Left colon (tissue), 2 donors: Measurements from ENCODE around the gene ZNF488. TPM values are rescaled to one million over a fixed set of nuclear protein-coding genes. Genes with fewer than 3 reads are reported as not detected.
"Not testable (repeated sequence)": the region's sequence is repeated elsewhere in the genome, so short reads cannot be mapped to it uniquely, and the experiment has no call there.

Source experiments
- ATAC-seq: fragments of 200-7000 bp; cut with Tn5 transposase; one replicate; pipeline ENCODE4 v1.9.1; 2020; ENCODE audit warnings: mild to moderate bottlenecking, moderate library complexity
- DNase-seq, 2 donors: peaks; one replicate each; pipeline ENCODE4 v3.0.0-alpha.2; 2020
- intact Hi-C, 2 donors: fragments of 100-400 bp; cut with DNase I in 1 of 2; cut with micrococcal nuclease in 1 of 2; formaldehyde crosslinking; loops; one replicate each; pipeline versions ENCODE4 v1.11.2 to v1.14.0; 2022; cut with DNase I, micrococcal nuclease
- total RNA-seq, 2 donors: library from RNA; stranded (reverse); fragmentation: NEBNext Ultra II Directional; extraction: Animal tissue kit (Norgen Biotek cat#: 25700); gene quantifications; one replicate each; pipeline ENCODE4 v1.2.1, GENCODE V29; 2021
- donor health status: DM: no; HTN: no; CAD: no.
- donor health status: DM: yes; HTN: yes; CAD: no.

Gene ZNF488
- total RNA-seq, 2 donors from 2014 or later, result 0.64 to 1.7 TPM

DNA sequence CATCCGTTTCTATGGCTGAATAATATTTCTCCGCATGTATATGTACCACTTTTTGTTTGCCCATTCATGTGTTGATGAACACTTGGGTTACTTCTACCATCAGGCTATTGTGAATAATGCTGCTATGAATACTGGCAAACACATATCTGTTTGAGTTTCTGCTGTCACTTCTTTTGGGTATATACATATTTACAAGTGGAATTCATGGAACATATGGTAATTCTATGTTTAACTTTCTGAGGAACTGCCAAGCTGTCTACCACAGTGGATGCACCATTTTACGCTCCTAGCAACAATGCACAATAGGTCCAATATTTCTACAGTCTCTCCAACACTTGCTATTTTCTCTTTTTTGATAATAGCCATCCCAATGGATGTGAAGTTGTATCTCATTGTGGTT lies 5.5 kb upstream of the ZNF488 start:
- ATAC-seq, result no peak
- intact Hi-C loops, result no loop called here

DNA sequence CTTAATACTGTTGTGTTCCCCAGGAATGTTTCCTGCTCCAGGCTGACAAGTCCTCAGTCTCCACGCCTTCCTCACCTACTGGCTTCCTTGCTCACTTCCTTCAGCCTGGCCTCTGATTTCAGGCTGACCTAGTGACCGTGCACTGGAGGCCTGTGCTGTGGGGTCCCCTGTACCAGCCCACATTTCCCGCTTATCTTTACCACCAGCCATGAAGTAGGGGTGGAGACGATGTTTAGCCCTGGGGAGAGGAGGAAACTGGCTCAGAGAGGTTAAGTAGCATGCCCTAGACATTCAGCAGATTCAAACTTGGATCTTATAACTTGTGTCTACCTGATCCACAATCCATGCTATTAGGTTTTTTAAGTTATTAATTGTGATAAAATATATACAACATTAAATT lies 4.8 kb upstream of the ZNF488 start:
- DNase-seq (no peak), ATAC-seq (no peak)
- intact Hi-C loops, result no loop called here

More for the DNA sequence above, 5.5 kb upstream of the ZNF488 start:
- DNase-seq, result no peak

DNA sequence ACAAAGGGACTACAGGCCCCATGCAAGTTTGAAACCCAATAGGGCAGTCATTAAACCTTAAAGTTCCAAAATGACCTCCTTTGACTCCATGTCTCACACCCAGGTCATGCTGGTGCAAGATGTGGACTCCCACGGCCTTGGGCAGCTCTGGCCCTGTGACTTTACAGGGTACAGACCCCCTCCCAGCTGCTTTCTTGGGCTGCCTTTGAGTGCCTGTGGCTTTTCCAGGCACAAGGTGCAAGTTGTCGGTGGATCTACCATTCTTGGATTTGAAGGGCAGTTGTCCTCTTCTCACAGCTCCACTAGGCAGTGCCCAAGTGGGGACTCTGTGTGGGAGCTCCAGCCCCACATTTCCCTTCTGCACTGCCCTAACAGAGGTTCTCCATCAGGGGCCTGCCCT lies 2.0 kb upstream of the ZNF488 start:
- intact Hi-C loops, ATAC-seq, DNase-seq: not testable (repeated sequence)

DNA sequence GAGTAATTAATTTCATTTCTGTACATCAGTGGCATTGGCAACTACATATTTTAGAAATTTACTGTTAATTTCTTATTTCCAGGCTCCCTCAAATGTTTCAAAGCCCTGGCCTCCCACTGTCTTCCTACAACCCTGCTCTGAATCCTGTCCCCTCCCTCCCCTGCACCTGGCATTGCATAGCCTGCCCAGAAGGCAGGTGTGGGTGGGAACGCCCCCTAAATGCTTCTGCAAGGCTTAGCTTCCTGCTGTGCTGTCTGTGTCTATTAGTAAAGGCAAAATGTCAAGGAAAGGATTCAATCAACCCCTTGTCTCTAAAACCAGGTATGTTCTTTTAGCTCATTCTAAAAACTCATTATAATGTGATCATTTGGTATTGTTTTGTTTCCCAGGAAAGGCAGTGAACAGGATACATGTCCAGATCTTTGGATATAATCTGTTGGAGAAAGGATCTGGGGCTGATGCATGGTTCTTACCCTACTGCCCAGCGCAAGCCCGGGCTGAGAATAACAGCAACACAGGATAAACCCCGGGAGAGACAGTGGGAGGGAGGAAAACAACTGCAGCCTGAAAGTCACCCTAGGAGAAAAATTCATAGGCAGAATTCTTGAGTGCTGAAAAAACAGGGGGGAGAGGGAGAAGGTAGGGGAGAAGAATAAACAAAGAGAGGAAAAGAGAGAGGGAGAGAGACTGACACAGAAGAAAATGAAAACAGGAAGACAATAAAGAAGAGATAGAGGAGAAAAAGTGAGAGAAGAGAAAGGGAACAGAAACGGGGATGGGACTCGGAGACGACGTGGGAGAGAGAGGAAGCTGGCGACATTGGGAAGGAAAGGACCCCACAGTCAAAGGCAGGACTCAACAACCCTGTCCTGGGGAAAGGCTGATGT lies 589 bp downstream of the ZNF488 start:
- peak; percentile 40 to 64 for DNase-seq
- ATAC-seq, result peak; percentile 44
- intact Hi-C loops, result no loop called here

DNA sequence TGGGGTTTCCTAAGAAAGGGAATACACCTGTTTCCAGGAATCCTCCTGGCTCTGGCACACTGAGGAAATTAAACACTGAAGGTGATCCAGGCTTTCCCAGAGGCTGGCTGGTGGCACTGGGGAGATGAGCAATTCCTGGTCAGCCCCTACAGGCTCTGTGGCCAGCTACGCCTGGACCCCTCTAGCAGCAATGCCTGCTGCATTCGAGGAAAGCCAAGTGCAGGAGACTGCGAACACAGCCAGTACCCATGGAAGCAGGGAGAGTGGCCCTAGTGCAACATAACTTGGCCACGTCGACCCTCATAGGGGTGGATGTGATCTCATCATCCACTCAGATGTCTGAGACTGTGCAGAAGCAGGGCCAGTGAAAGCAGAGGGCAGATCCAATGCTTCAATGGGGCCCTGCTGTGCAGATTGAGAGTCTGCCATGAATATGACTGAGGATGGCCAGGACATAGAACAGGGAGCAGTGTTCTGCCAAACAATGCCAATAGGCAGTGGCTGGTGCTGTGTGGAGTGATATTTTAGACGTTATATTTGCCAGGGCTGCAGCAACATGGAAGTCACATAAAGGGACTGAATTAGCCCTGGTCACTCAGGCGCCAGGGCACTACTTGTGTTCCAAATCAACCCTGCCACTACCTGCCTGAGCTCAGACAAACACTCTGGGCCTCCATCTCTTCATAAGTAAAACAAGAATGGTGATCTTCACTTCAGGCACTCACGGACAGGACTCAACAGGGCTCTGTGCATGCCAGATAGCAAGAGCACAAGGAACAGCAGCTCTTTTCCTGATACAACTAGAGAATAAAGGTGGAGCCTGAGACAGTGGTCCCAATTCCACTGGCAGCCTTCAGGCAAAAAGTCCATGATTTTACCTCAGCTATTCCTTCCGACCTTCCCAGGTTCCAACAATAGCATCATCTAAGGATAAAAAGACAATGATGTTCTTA lies 2.4 kb downstream of the ZNF488 start:
- DNase-seq (no peak), ATAC-seq (no peak)
- intact Hi-C loops, result no loop called here

DNA sequence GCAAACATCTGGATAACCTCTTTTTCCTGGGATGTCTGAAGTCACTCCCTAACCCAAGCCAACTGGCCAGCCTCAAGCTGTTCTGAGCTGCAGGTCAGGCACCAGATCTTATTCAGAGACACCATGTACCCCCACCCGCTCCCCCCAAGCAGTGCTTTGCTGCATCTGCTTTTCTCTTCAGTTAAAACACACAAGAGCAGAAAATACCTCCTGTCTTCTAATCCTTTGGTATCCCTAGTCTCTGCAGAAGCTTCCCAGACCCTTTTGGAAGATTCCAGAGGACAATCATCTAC lies 3.0 kb downstream of the ZNF488 start:
- intact Hi-C loops, result no loop called here
- no peak for ATAC-seq
- no peak for DNase-seq

DNA sequence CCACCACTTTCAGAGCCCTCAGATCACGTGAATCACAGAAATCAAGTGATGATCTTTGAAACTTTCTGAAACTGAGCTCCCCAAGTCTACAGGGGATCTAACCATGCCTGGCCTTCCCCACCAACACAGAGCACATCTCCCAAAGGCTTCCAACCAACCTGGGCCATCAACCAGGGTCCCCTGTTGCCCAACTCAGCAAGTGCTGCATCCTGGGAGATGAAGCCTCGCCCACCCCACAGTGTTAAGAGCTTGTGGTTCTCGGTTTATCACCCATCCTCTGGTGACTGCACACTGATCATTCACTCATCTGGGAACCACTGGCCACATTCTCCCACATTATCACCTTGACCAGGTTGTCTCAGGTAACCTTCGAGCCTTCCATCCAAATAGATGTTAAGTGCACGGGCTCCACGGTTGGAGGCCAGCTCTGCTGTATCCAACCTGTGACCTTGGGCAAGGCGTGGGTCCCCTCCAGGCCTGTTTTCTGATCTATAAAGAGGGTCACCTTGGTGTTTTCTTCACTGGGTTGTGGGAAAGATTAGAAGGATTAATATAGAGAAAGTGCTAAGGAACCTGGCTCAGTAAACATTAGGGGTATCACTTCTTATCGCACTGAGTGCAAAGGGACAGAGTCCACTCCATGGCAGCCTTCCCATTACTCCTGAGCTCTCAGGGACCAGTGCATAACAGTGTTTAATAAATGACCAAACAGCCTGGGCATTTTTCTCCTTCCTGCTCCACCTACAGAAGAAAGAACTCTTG lies 3.6 kb downstream of the ZNF488 start:
- DNase-seq, result peak; percentile 49 to 54
- peak; percentile 59 for ATAC-seq
- intact Hi-C loops, result no loop called here

DNA sequence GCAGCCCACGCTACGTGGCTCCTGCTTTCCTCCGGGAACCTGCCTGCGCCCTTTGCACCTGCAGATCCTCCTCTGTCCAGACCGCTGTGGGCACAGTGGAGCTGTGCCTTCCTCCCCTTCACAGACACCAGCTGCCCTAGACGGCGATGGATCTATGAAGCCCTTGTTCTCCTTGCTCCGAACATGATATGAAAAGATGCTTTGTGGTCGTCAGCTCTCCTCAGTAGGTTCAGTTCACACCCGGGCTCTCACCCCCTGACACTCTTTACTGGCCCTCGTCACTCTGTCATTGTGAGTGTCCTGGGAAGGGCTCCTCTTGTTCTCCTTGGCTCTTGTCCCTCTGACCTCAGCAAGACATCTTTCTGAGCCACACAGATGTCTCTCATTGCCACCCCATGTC lies 4.2 kb downstream of the ZNF488 start:
- DNase-seq (no peak), ATAC-seq (no peak)
- intact Hi-C loops, result no loop called here

DNA sequence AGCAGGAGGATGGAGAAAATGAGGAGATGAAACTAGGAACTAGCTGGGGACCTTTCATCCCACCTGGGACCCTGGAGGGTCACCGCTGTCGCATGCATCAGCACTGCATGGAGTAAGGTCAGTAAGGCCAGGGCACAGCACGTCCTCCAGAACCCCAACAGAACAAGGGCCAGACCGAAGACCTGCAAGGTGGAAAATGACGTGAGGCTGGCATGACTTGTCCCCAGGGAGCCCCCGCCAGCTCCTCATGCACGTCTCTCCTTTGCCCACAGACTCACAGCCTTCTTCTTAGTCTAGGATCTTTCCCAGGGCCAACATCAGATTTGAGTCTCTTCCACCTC lies 4.7 kb downstream of the ZNF488 start:
- ATAC-seq, result no peak
- intact Hi-C loops, result no loop called here
- DNase-seq, result no peak

DNA sequence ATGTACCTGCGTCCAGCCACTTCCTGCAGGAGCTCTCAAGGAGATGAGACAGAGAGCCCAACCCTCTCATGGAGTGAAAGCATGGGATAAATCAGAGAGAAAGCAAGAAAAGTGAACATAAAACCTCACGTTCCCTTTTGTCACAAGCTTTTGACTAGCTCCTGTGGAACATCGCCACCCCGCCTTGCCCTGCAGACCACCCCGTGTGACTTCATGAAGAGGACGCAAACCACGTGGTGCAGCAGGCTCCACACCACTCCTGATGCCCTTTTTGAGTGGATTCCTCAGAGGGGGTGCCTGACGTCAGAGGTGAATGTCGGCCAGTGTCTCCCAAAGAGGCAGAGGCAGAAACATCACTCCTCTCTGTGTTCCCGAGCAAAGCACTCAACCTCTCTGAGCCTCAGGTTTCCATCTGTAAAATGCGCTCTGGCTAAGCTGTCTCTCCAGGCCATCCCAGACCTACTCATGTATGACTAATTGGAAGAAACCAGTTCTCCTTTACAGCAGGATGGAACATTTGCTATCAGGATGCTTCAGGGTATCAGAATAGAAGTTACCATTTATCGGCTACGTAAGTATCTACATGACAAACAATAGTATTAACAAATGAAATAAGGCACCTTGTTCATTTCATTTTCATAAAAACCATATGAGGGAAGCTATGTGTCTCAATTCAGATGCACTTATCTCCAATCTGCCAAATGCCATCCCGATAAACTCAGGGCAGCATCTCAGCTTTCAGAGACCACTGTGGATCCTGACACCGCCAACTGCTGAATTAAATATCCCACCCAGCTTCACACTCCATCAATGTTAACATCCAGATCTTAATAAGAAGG lies 5.3 kb downstream of the ZNF488 start:
- ATAC-seq (no peak), DNase-seq (no peak)
- intact Hi-C loops, result no loop called here

DNA sequence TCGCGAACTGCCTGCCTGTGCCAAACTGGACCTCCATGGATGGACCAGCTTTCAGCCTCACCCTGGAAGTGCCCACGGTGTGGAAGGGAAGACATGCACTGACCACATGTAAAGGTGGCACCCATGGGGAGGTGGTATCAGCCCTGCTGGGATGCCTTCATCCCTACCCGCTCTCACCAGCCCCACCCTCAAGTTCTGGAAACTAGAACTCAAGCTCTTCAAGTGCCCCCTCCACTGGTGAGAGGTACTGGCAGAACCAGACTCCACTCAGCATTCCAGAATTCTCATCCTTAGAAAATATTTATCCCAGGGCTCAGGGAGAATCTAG lies 5.9 kb downstream of the ZNF488 start:
- no peak for ATAC-seq
- DNase-seq, result no peak
- intact Hi-C loops, result no loop called here

DNA sequence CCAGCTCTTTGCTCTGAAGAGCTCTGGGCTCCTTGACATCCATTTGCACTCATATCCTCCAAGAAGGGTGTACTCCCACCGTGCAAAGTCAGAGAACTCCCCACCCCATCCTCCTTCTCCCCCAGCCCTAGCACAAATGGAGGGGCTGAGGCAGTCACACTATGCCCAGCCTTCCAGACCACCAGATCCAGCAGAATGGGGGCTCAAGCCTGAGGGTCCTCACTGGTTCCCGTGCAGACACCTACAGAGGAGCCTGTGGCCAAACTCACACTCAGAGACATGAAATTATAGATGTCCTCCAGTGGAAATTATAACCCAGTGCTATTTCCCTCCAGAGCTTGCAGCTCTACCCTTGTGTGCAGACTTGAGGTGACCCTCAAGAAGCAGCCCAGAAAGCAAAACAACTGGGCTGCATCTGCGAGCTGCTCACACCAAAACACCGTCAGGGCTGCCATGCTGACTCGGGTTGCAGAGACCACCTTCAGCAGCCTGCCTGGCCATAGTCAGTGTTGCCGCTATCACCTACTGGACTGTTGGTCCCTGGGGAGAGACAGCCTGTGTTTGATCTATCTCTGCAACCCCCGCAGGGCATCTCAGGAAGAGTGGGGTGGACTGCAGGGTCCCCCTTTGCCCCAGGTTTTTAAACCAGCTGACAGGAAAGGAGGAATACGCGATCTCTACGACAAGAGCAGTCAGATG lies 7.4 kb downstream of the ZNF488 start:
- no peak for DNase-seq
- intact Hi-C loops, result no loop called here
- no peak for ATAC-seq

DNA sequence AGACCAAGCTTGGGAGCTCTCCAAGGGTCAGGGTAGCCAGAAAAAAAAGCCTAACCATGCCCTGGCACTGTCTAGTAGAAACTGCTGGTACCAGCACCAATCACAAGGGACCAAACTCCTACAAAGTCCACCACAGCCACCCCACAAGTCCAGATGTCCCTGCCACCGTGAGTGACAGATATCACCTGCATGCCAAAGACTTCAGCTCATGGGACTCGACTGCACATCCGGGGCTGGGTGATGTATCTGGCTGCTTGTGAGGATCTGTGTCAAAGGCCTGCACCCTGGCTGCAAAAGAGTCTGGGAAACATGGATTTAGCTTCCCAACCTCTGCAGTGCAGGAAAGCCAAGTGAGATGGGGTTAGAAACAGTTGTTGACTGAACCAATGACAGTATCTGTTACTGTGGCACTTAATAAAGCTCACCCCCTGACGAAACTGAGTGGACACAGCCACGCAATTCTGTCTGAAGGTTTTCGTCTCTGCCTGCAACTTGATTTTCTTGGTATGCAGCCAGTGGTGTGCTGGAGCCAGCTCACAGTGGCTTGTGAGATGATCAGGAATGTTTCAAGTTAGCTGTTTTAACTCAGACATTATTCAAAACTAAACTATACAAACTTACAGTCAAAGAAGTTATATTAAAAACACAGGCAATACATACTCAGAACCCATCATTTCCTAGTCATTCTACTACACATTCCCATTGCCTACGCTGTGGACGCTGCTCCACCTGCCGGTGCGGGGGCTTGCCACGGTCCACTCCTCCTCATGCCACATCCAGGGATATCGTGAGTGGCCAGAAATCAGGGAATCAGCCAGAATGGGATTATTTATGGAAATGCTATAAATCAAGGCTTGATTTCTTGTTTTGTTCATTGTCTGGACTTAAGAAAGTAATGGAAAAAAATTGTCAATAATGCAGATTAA lies 9.2 kb downstream of the ZNF488 start:
- ATAC-seq (no peak), DNase-seq (no peak)
- intact Hi-C loops, result no loop called here

DNA sequence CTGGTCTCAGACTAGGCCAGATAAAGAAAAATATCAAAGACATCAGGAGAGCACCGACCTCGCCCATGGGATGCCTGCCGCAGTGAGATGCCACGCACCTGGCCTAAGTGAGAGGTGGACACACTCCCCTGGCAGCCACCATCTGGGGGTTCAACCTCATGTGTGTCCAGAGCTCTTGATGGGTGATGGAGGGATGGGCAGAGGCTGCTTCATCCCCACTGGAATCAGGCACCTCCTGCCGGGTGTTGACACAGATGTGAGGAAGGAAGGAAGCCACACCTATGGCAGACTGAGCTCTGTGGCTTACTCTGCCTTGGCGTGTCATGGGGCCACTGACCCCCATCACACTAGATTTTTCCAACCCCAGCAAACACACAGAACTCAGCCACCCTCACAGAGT lies 11.4 kb downstream of the ZNF488 start:
- intact Hi-C loops, result no loop called here
- DNase-seq, result no peak
- ATAC-seq, result no peak

DNA sequence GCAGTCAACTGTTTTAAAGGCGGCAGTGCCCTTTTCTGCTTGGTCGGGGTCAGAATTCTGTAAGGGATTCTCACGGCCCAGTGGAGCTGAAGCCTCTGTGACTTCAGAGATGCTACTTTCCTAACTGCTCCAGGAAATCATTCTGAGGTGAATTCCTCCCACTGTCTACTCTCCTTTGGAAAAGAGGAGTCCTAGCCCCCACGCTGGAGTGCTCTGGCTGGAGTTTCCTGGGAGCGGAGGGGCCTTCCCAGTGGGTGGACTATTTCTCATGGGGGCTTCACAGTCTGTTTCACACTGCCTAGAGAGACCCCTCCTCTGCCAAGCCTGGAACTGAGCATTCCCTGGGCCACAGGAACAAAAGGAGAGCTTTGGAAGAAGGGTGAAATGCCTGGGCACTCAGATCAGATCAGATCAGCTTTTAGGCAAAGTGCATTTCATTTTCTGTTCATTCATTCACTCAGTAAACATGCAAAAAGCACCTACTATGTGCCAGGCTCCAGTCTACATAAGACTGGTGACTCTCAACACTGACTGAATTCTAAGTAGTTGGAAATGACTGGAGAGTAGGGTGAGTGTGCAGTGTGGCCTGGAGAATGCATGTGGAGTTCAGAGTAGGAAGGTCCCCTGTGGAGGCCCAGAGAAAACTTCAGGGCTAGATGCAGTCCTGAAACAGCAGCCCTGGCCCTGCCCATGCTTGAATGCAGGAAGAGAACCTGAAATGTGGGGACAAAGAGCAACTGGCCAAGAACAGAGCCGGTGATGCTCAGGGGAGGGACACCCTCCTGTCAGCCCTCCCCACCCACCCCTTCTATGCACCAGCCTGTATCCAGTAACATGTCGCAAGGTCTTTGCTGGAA lies 12.2 kb downstream of the ZNF488 start:
- no peak for ATAC-seq
- DNase-seq, result no peak
- intact Hi-C loops, result no loop called here

DNA sequence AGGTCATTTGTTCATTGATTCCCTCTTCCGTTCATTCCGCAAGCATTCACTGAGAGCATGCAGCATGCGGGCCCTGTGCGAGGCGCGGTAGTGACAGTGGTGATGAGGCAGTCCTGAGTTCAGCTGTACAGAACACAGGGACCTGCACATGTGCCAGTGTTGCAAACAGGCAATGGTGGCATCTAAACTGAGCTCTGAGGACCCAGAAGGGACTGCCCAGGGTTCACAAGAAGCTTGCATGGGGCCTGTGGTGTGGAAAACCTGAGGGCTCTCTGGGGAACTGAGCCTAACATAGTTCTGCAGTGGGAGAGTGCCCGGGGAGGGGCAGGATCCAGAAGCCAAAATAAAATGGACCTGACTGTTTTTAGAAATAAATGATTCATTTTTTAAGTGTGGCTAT lies 13.2 kb downstream of the ZNF488 start:
- intact Hi-C loops, result no loop called here
- no peak for ATAC-seq
- no peak for DNase-seq
